HCT116 (cell line): Measurements from ENCODE around the gene SEC16B. TPM values are rescaled to one million over a fixed set of nuclear protein-coding genes. Genes with fewer than 3 reads are reported as not detected.

Source experiments
- ATAC-seq: fragments of 200-7000 bp; cut with Tn5 transposase; 2 replicates; pipeline ENCODE4 v1.9.1; 2020; ENCODE audit warnings: mild to moderate bottlenecking, moderate library complexity
- BruUV-seq: library from RNA; stranded (reverse); fragments of 400-500 nt; replicated peaks from 2 replicates; lab custom pipeline; 2021; lab: Mats Ljungman, UMichigan
- CTCF ChIA-PET: fragments of 300-600 bp; sonication (Branson Sonifier 250); formaldehyde crosslinking; loops from one replicate; lab custom pipeline; 2021; ENCODE audit warnings: antibody characterized with exemption; lab: Charles Lee
- POLR2A ChIA-PET: fragments of 300-600, 350-600 bp; sonication (Branson Sonifier 250); formaldehyde crosslinking; loops from one replicate; lab custom pipeline; 2021; ENCODE audit warnings: antibody characterized with exemption; lab: Charles Lee
- RAD21 ChIA-PET, 2 experiments: fragments of 300-600 bp; sonication (Branson Sonifier 250); formaldehyde crosslinking; loops; one replicate each; lab custom pipeline; 2023; ENCODE audit warnings: low total read pairs in 2 of 2; ENCODE audit not compliant: uncharacterized antibody in 2 of 2, unreplicated experiment in 2 of 2, low non-redundant PET in 1 of 2; lab: Charles Lee
- DNase-seq: peaks from one replicate; pipeline ENCODE4 v3.0.0-alpha.2; 2010; ENCODE audit warnings: low read depth, low spot score
- H2AFZ ChIP-seq: fragments of 200-600 bp; shearing (Covaris generic), sonication (generic); 2 replicates; pipeline ENCODE4 v1.6.1; 2017; ENCODE audit warnings: low read depth, mixed run types, mixed read lengths, antibody characterized with exemption, low read length; ENCODE audit not compliant: poor library complexity, severe bottlenecking
- H3K27ac ChIP-seq: 2 replicates; pipeline ENCODE4 v1.5.1; 2012; ENCODE audit warnings: low read depth, low read length
- H3K27me3 ChIP-seq: fragments of 200-600 bp; sonication (generic); 2 replicates; pipeline ENCODE4 v1.6.1; 2016; ENCODE audit warnings: mixed run types, low read length, mixed read lengths; ENCODE audit not compliant: insufficient read depth
- H3K36me3 ChIP-seq, 2 experiments: fragments of 200-500 bp in 1 of 2; fragments of 200-600 bp in 1 of 2; sonication (Bioruptor generic) in 1 of 2; sonication (generic) in 1 of 2; 2 replicates each; pipeline versions ENCODE4 v1.5.1 to v1.6.1; 2014 to 2016; ENCODE audit warnings: low read length in 2 of 2, inconsistent platforms in 1 of 2, mixed read lengths in 1 of 2, mixed run types in 1 of 2; ENCODE audit not compliant: insufficient read depth in 2 of 2, control insufficient read depth in 1 of 2
- H3K4me1 ChIP-seq, 2 experiments: fragments of 200-600 bp in 1 of 2; sonication (generic) in 1 of 2; 2 replicates each; pipeline versions ENCODE4 v1.5.1 to v1.6.1; 2012 to 2017; ENCODE audit warnings: low read length in 2 of 2, inconsistent platforms in 1 of 2, mild to moderate bottlenecking in 1 of 2, mixed read lengths in 1 of 2, mixed run types in 1 of 2, moderate library complexity in 1 of 2; ENCODE audit not compliant: insufficient read depth in 2 of 2, control insufficient read depth in 1 of 2
- H3K4me2 ChIP-seq: fragments of 200-600 bp; sonication (generic); 2 replicates; pipeline ENCODE4 v1.6.1; 2017; ENCODE audit warnings: mixed run types, low read length, mixed read lengths
- H3K4me3 ChIP-seq, 2 experiments: fragments of 200-600 bp in 1 of 2; sonication (generic) in 1 of 2; replicated peaks in 1 of 2; 2 replicates each; pipeline ENCODE4 v1.5.1; 2011 to 2016; ENCODE audit warnings: low read length in 2 of 2, control low read depth in 1 of 2, low read depth in 1 of 2, mild to moderate bottlenecking in 1 of 2, mixed read lengths in 1 of 2, mixed run types in 1 of 2
- H3K79me2 ChIP-seq: fragments of 200-600 bp; sonication (generic); 2 replicates; pipeline ENCODE4 v1.6.1; 2017; ENCODE audit warnings: mild to moderate bottlenecking, mixed run types, low read length, moderate library complexity, mixed read lengths; ENCODE audit not compliant: insufficient read depth
- H3K9ac ChIP-seq: fragments of 200-600 bp; sonication (generic); 2 replicates; pipeline ENCODE4 v1.6.1; 2016; ENCODE audit warnings: low read length, mixed read lengths
- H3K9me2 ChIP-seq: fragments of 200-600 bp; sonication (generic), shearing (Covaris generic); 2 replicates; pipeline ENCODE4 v1.6.1; 2017; ENCODE audit warnings: mixed run types, mild to moderate bottlenecking, moderate library complexity; ENCODE audit not compliant: insufficient read depth
- H3K9me3 ChIP-seq, 2 experiments: fragments of 200-500 bp in 1 of 2; fragments of 200-600 bp in 1 of 2; sonication (Bioruptor generic) in 1 of 2; sonication (generic) in 1 of 2; 2 replicates each; pipeline ENCODE4 v1.6.1; 2014 to 2017; ENCODE audit warnings: low read length in 2 of 2, mixed read lengths in 2 of 2, inconsistent platforms in 1 of 2, low read depth in 1 of 2, mild to moderate bottlenecking in 1 of 2, mixed run types in 1 of 2, moderate library complexity in 1 of 2; ENCODE audit not compliant: control insufficient read depth in 1 of 2, insufficient read depth in 1 of 2
- H4K20me1 ChIP-seq: fragments of 200-600 bp; sonication (generic), shearing (Covaris generic); 2 replicates; pipeline ENCODE4 v1.6.1; 2017; ENCODE audit warnings: mixed run types, mild to moderate bottlenecking, moderate library complexity; ENCODE audit not compliant: insufficient read depth
- FOSL1 ChIP-seq: IDR thresholded peaks from 2 replicates; pipeline ENCODE4 v1.6.1; 2012; ENCODE audit warnings: low read depth
- POLR2A ChIP-seq: IDR thresholded peaks from 2 replicates; pipeline ENCODE4 v1.7.0; 2011; ENCODE audit warnings: borderline replicate concordance; ENCODE audit not compliant: insufficient read depth, insufficient read length; ENCODE audit errors: extremely low read depth
- POLR2AphosphoS5 ChIP-seq: IDR thresholded peaks from 2 replicates; pipeline ENCODE4 v1.6.1; 2011; ENCODE audit warnings: mild to moderate bottlenecking, low read depth, low read length, moderate library complexity
- RAD21 ChIP-seq: IDR thresholded peaks from 2 replicates; pipeline ENCODE4 v1.6.1; 2012; ENCODE audit warnings: low read depth, mild to moderate bottlenecking
- SP1 ChIP-seq: IDR thresholded peaks from 2 replicates; pipeline ENCODE4 v1.6.1; 2012; ENCODE audit warnings: low read depth
- YY1 ChIP-seq: IDR thresholded peaks from 2 replicates; pipeline ENCODE4 v1.6.1; 2011; ENCODE audit warnings: low read length, low read depth, moderate library complexity, mild to moderate bottlenecking; ENCODE audit not compliant: insufficient replicate concordance; ENCODE audit errors: extremely low read depth
- intact Hi-C: fragments of 100-400 bp; cut with micrococcal nuclease; formaldehyde crosslinking; loops from 2 replicates; pipeline ENCODE4 v1.10.0; 2022
- total RNA-seq: library from RNA; stranded (reverse); gene quantifications from one replicate; pipeline ENCODE4 v1.2.1, GENCODE V29; 2021; ENCODE audit not compliant: unreplicated experiment
- TF ChIP-seq, protein P1 (sequence below): IDR thresholded peaks from 2 replicates; pipeline ENCODE4 v1.6.1; 2012
- TF ChIP-seq, protein P2 (sequence below), 3 experiments: fragments of 200-600 bp in 1 of 3; sonication (generic) in 1 of 3; IDR thresholded peaks in 2 of 3; conservative IDR thresholded peaks in 1 of 3; 2 replicates each; pipeline ENCODE4 v1.5.1; 2012 to 2017; ENCODE audit warnings: low read depth in 2 of 3, low read length in 2 of 3, antibody characterized with exemption in 1 of 3, borderline replicate concordance in 1 of 3, control low read depth in 1 of 3, mild to moderate bottlenecking in 1 of 3, mixed read lengths in 1 of 3, mixed run types in 1 of 3, moderate library complexity in 1 of 3; ENCODE audit not compliant: insufficient read depth in 1 of 3

Gene SEC16B
- total RNA-seq, 1 experiment from 2014 or later: 1.2 TPM

DNA sequence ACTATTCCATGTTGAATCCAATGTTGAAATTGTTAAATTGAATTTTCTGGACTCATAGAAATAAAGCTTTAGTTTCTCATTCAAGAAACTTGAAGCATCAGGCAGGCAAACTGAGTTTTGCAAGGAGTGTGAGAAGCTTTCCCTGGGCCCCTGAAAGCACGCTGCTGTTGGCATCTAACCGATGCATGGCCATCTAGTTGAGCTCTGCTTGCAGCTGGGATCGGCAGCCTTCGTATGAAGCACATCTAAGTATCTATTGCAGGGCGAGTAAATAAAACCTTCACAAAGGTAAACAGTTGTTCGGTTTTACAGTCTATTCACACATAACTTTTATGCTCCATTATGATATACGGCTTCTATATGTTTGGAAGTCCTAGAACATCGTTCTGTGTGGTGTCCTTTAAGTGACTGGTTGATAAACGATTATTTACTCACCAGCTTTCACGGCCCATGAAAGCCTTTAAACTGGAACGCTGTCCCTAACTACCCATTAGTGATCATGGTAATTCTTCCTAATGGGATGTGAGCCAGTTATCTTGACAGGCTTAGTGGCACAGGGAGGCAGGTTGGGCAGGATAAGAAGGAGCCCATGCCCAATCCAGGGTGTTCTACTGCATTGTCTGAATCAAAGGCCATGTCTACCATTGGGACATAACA, 71.7 kb downstream of the SEC16B start:
- no peaks in the 10 kb centered on the region for H3K36me3 ChIP-seq
- intact Hi-C loops: no loop called here
- H4K20me1 ChIP-seq: no peaks in the 10 kb centered on the region
- H2AFZ ChIP-seq: no peak overlapping the region
- BruUV-seq: no TSS peak
- H3K9me2 ChIP-seq: no peaks in the 10 kb centered on the region
- peaks cover 42% of the 10 kb centered on the region for H3K27me3 ChIP-seq
- DNase-seq: no peak
- ChIA-PET CTCF (no interaction called here), POLR2A (no interaction called here), RAD21 (interaction anchor here in 1 of 2 experiments (0.7 kb wide), 1 partner anchor 469 kb away, joined by 3 read pairs; no protein-coding TSS in a partner anchor)
- H3K4me1 ChIP-seq: no peaks in the 10 kb centered on the region
- no peaks in the 10 kb centered on the region for H3K9me3 ChIP-seq
- TF ChIP-seq RAD21 (no peak), POLR2A (no peak), POLR2AphosphoS5 (no peak), SP1 (no peak), YY1 (no peak), FOSL1 (no peak)
- TF ChIP-seq, protein P1, sequence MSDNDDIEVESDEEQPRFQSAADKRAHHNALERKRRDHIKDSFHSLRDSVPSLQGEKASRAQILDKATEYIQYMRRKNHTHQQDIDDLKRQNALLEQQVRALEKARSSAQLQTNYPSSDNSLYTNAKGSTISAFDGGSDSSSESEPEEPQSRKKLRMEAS: no peak
- TF ChIP-seq, protein P2, sequence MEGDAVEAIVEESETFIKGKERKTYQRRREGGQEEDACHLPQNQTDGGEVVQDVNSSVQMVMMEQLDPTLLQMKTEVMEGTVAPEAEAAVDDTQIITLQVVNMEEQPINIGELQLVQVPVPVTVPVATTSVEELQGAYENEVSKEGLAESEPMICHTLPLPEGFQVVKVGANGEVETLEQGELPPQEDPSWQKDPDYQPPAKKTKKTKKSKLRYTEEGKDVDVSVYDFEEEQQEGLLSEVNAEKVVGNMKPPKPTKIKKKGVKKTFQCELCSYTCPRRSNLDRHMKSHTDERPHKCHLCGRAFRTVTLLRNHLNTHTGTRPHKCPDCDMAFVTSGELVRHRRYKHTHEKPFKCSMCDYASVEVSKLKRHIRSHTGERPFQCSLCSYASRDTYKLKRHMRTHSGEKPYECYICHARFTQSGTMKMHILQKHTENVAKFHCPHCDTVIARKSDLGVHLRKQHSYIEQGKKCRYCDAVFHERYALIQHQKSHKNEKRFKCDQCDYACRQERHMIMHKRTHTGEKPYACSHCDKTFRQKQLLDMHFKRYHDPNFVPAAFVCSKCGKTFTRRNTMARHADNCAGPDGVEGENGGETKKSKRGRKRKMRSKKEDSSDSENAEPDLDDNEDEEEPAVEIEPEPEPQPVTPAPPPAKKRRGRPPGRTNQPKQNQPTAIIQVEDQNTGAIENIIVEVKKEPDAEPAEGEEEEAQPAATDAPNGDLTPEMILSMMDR (IDR thresholded peaks at IDR 0.05 in 2 of 3, conservative IDR thresholded peaks at IDR 0.05 in 1 of 3; ENCODE audit: borderline replicate concordance in 1 of 3, insufficient read depth in 1 of 3, low read depth in 2 of 3, low read length in 2 of 3): no peak
- H3K79me2 ChIP-seq: no peaks in the 10 kb centered on the region
- H3K9ac ChIP-seq: no peak overlapping the region
- no peak for ATAC-seq
- no peak overlapping the region for H3K4me2 ChIP-seq
- no peak overlapping the region for H3K27ac ChIP-seq
- H3K4me3 ChIP-seq: no peak overlapping the region
